MCF 10A (cell line): ENCODE results near the gene PGAM1. TPM values are rescaled to one million over a fixed set of nuclear protein-coding genes. Genes with fewer than 3 reads are reported as not detected.

Source experiments
- BruUV-seq: library from RNA; stranded (reverse); fragments of 400-500 nt; replicated peaks from 2 replicates; lab custom pipeline; 2021; lab: Mats Ljungman, UMichigan
- CTCF ChIA-PET: fragments of 300-600 bp; sonication (Branson Sonifier 250); formaldehyde crosslinking; extraction: SDS; loops from one replicate; lab custom pipeline; 2021; ENCODE audit warnings: antibody characterized with exemption, inconsistent platforms; lab: Yijun Ruan, JAX
- POLR2A ChIA-PET: fragments of 300-600, 350-650 bp; sonication (Branson Sonifier 250); formaldehyde crosslinking; extraction: SDS; loops from one replicate; lab custom pipeline; 2020; ENCODE audit warnings: antibody characterized with exemption, inconsistent platforms; lab: Yijun Ruan, JAX
- DNase-seq: peaks from one replicate; pipeline ENCODE4 v3.0.0-alpha.2; 2018; ENCODE audit not compliant: unreplicated experiment
- H3K27ac Mint-ChIP-seq: one replicate; pipeline ENCODE4 v1.8.0; 2022; ENCODE audit warnings: mild to moderate bottlenecking, low read depth, mixed read lengths; ENCODE audit not compliant: unreplicated experiment
- H3K27me3 Mint-ChIP-seq: one replicate; pipeline ENCODE4 v1.8.0; 2022; ENCODE audit warnings: mixed read lengths; ENCODE audit not compliant: insufficient read depth, unreplicated experiment
- H3K36me3 Mint-ChIP-seq: one replicate; pipeline ENCODE4 v1.8.0; 2022; ENCODE audit warnings: mild to moderate bottlenecking, moderate library complexity, mixed read lengths; ENCODE audit not compliant: insufficient read depth, unreplicated experiment
- H3K4me1 Mint-ChIP-seq: one replicate; pipeline ENCODE4 v1.8.0; 2022; ENCODE audit warnings: mixed read lengths; ENCODE audit not compliant: insufficient read depth, unreplicated experiment
- H3K4me3 Mint-ChIP-seq: one replicate; pipeline ENCODE4 v1.8.0; 2022; ENCODE audit warnings: mild to moderate bottlenecking, moderate library complexity, mixed read lengths; ENCODE audit not compliant: unreplicated experiment
- H3K9me3 Mint-ChIP-seq: one replicate; pipeline ENCODE4 v1.8.0; 2022; ENCODE audit warnings: mixed read lengths; ENCODE audit not compliant: unreplicated experiment
- intact Hi-C: fragments of 100-400 bp; cut with micrococcal nuclease; formaldehyde crosslinking; loops from 2 replicates; pipeline ENCODE4 v1.14.1; 2022
- total RNA-seq: library from RNA; stranded (reverse); gene quantifications from 2 replicates; pipeline ENCODE4 v1.2.3, GENCODE V29; 2022
- TF ChIP-seq, protein P1 (sequence below): fragments of 200-600 bp; IDR thresholded peaks from one replicate; pipeline ENCODE4 v1.8.0; 2022; ENCODE audit warnings: antibody characterized with exemption, mild to moderate bottlenecking; ENCODE audit not compliant: unreplicated experiment

PGAM1 gene
- total RNA-seq, 1 experiment from 2014 or later = 235 TPM

GRCh38 chr10:97407211-97407951, 18.6 kb upstream of the PGAM1 start:
- intact Hi-C loops = loop anchor here (1.0 kb wide), 4 partner anchors 18 to 205 kb away; partner anchors contain the start of genes EXOSC1 and ZDHHC16
- H3K27me3 Mint-ChIP-seq = no peaks in the 10 kb centered on the region
- CTCF ChIA-PET = interaction anchor here (0.7 to 2.7 kb wide), 18 partner anchors 13 to 263 kb away, joined by 3 to 16 read pairs (median 5); no protein-coding TSS in a partner anchor
- no peak overlapping the region for H3K27ac Mint-ChIP-seq
- no peaks in the 10 kb centered on the region for H3K9me3 Mint-ChIP-seq
- TF ChIP-seq, protein P1, sequence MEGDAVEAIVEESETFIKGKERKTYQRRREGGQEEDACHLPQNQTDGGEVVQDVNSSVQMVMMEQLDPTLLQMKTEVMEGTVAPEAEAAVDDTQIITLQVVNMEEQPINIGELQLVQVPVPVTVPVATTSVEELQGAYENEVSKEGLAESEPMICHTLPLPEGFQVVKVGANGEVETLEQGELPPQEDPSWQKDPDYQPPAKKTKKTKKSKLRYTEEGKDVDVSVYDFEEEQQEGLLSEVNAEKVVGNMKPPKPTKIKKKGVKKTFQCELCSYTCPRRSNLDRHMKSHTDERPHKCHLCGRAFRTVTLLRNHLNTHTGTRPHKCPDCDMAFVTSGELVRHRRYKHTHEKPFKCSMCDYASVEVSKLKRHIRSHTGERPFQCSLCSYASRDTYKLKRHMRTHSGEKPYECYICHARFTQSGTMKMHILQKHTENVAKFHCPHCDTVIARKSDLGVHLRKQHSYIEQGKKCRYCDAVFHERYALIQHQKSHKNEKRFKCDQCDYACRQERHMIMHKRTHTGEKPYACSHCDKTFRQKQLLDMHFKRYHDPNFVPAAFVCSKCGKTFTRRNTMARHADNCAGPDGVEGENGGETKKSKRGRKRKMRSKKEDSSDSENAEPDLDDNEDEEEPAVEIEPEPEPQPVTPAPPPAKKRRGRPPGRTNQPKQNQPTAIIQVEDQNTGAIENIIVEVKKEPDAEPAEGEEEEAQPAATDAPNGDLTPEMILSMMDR = peak; percentile 76
- no peak overlapping the region for H3K4me3 Mint-ChIP-seq
- no peaks in the 10 kb centered on the region for H3K4me1 Mint-ChIP-seq
- DNase-seq = peak; percentile 85
- H3K36me3 Mint-ChIP-seq = peaks cover 6% of the 10 kb centered on the region
- POLR2A ChIA-PET = interaction anchor here (0.6 to 2.1 kb wide), 13 partner anchors 12 to 329 kb away, joined by 3 to 14 read pairs (median 4); partner anchors contain the start of genes FRAT1 and FRAT2
- no TSS peak for BruUV-seq

DNA sequence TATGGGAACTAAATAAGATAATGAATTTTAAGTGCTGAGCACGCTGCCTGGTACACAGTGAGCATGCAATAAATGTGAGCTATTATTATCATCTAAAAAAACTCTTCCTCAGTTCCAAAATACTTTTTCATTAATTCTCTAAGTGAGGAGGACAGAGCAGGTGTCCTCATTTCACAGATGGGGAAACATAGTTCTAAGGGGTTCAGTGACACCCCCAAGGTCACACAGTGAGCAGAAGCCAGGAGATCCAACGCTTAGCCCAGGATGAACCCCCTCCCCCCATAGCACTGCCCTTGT, 18.1 kb upstream of the PGAM1 start:
- H3K4me3 Mint-ChIP-seq = no peak overlapping the region
- ChIA-PET POLR2A (interaction anchor here (0.6 to 2.1 kb wide), 4 partner anchors 14 to 37 kb away, joined by 3 to 7 read pairs (median 4); no protein-coding TSS in a partner anchor), CTCF (interaction anchor here (0.7 to 2.7 kb wide), 16 partner anchors 12 to 262 kb away, joined by 3 to 16 read pairs (median 4); no protein-coding TSS in a partner anchor)

DNA sequence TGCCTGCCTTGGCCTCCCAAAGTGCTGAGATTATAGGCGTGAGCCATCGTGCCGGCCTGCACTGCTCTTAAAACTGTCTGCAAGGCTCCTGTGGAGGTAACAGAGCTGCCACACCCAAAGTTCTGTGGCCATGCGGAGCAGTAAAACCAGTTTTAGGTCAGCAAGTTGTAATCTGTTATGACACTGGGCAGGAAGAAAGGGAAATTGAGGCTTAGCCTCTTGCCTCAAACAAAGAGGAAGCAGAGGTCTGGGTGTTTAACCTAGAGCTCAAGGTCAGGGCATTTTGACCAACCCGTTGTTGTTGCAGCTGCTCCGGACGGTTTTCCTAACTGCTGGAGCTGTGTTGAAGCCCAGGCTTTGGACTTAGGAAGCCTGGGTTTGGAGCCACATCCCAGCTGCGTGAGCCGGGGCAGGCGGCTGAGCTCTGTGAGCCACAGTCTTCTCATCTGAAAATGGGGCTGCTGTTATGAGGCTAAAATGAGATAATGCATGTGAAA, 17.4 kb upstream of the PGAM1 start:
- BruUV-seq = no TSS peak
- intact Hi-C loops = no loop called here
- Mint-ChIP-seq H3K36me3 (no peaks in the 10 kb centered on the region), H3K27me3 (no peaks in the 10 kb centered on the region), H3K4me1 (peaks cover 8% of the 10 kb centered on the region), H3K9me3 (no peaks in the 10 kb centered on the region), H3K4me3 (no peak overlapping the region), H3K27ac (no peak overlapping the region)
- no peak for DNase-seq
- ChIA-PET POLR2A (interaction anchor here (1.2 to 2.1 kb wide), 3 partner anchors 16 to 36 kb away, joined by 4 to 7 read pairs (median 5); no protein-coding TSS in a partner anchor), CTCF (interaction anchor here (0.6 to 2.7 kb wide), 13 partner anchors 12 to 771 kb away, joined by 3 to 16 read pairs (median 4); no protein-coding TSS in a partner anchor)
- TF ChIP-seq, protein P1 = no peak

More for the DNA sequence above, 18.1 kb upstream of the PGAM1 start:
- no peak for DNase-seq
- H3K9me3 Mint-ChIP-seq = no peaks in the 10 kb centered on the region
- no TSS peak for BruUV-seq
- H3K4me1 Mint-ChIP-seq = peaks cover 4% of the 10 kb centered on the region
- no peaks in the 10 kb centered on the region for H3K27me3 Mint-ChIP-seq
- H3K36me3 Mint-ChIP-seq = peaks cover 3% of the 10 kb centered on the region
- TF ChIP-seq, protein P1 = no peak
- H3K27ac Mint-ChIP-seq = no peak overlapping the region
- intact Hi-C loops = loop anchor here (1.0 kb wide), 4 partner anchors 17 to 204 kb away; partner anchors contain the start of genes EXOSC1 and ZDHHC16

DNA sequence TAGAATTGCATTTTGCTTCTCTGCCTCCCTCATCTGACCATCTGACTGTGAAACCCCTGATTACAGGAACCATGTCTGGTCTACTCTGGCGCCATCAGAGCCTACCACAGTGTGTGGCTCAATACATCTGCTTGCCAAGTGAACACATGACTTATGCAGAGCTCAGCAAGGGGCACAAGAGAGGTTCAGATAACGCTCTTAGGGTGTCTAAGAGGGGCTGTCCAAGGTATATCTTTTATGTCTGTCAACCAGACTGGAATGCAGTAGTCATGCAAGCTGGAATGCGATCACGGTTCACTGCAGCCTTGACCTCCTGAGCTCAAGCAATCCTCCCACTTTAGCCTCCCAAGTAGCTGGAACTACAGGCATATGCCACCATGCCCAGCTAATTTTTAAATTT, 14.6 kb upstream of the PGAM1 start:
- Mint-ChIP-seq H3K4me1 (peaks cover 8% of the 10 kb centered on the region), H3K27ac (no peak overlapping the region)

More for the DNA sequence above, 14.6 kb upstream of the PGAM1 start:
- BruUV-seq = no TSS peak
- TF ChIP-seq, protein P1 = no peak
- no peaks in the 10 kb centered on the region for H3K36me3 Mint-ChIP-seq
- intact Hi-C loops = no loop called here
- ChIA-PET CTCF (interaction anchor here (0.6 to 3.0 kb wide), 10 partner anchors 8 to 567 kb away, joined by 3 to 16 read pairs (median 4); partner anchors contain the start of genes ANKRD2 and RRP12), POLR2A (interaction anchor here (1.0 to 5.0 kb wide), 3 partner anchors 10 to 32 kb away, joined by 5 to 46 read pairs (median 5); partner anchors contain the start of gene RRP12)
- no peaks in the 10 kb centered on the region for H3K9me3 Mint-ChIP-seq
- H3K4me3 Mint-ChIP-seq = no peak overlapping the region
- no peak for DNase-seq
- no peaks in the 10 kb centered on the region for H3K27me3 Mint-ChIP-seq
